ENCODE results near the gene MEF2C. TPM values are rescaled to one million over a fixed set of nuclear protein-coding genes. Genes with fewer than 3 reads are reported as not detected.
A peak's percentile ranks its signal among the peaks of the same experiment; 100 is the strongest.

MEF2C gene
- total RNA-seq, result 54.2 TPM
- long read RNA-seq, partial matches to known transcripts, result 4 of 32 reads
- long read RNA-seq, other reads (novel, unspliced or antisense), result 22 of 32 reads

DNA sequence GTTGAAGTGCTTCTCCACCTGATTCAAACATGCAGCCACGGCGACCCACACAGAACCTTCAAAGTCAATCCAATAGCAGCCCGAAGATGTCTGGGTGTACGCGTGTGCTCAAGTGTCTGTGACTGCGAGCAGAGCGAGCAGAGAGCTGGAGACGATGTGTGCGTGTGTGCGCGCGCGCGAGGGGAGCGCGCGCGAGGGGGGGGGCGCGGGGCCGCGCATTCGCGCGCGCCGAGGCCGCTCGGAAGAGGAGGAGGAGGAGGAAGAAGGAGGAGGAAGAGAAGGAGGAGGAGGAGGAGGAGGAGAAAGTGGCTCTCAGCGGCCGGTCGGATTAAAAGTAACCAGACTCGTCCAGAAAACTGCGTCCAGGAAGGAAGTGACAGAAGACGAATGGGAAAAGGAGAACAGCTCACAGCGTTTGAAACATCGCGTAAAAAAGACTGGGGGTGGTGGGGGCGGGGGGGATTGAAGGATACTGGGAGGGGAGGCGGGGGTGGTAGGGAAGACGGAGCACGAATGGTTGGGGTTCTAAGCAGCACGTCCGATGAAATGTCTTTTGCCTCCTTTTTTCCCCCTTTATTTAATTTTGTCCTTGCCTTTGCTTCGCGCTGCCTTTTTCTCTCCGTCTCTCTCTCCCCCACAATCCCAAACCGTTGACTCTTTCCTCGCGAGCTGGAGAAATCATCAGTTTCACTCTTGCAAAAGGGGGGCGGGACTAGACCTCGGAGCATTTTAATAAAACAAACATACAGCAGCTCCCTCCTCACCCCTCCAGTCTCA, at the start of gene MEF2C:
TSS of gene MEF2C (minus strand) at position 126 of the 777 bp plus-strand sequence. CDS start 59,396 bp downstream, outside the sequence.
- no peaks in the 10 kb centered on the region for H3K36me3 ChIP-seq
- no peaks in the 10 kb centered on the region for H3K9me3 ChIP-seq (replicated peaks)
- no peak for TF ChIP-seq CTCF (IDR thresholded peaks at IDR 0.05; ENCODE audit: borderline replicate concordance)
- no peaks in the 10 kb centered on the region for H3K27me3 ChIP-seq (ENCODE audit: low read depth)
- peak within 1 kb of the TSS; percentile 94 for H3K27ac ChIP-seq (replicated peaks)
- peak; percentile 74 for DNase-seq
- intact Hi-C loops (cut with micrococcal nuclease), result loop anchor here (5.0 kb wide), 1 partner anchor 56 kb away; no protein-coding TSS in a partner anchor
- H3K4me3 ChIP-seq, result peak within 1 kb of the TSS; percentile 79
- H3K4me1 ChIP-seq, result peaks cover 66% of the 10 kb centered on the region

DNA sequence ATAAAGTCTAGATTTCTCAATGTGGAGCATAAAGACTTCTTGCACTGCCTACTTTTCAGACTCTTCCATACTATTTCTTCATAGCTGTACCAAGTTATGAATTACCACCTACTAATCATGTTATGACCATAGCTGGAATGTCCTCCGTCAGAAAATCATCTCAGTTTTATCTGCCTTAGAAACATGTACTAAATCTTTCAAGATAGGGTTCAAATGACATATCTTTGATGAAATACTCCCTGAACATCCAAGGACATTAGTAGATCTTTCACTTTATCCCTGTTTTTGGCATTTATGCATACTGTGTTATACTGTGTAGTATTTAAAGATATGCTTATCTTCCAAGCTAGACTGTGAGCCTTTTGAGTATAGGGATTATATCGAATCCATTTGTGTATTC, 49.6 kb upstream of the MEF2C start:
- no peak overlapping the region for H3K27ac ChIP-seq (replicated peaks)
- intact Hi-C loops (cut with micrococcal nuclease), result no loop called here
- peaks cover 7% of the 10 kb centered on the region for H3K4me1 ChIP-seq
- H3K9me3 ChIP-seq (replicated peaks), result no peaks in the 10 kb centered on the region
- H3K36me3 ChIP-seq, result no peaks in the 10 kb centered on the region
- H3K4me3 ChIP-seq, result no peak overlapping the region
- no peak for TF ChIP-seq CTCF (IDR thresholded peaks at IDR 0.05; ENCODE audit: borderline replicate concordance)
- no peak for DNase-seq
- H3K27me3 ChIP-seq (ENCODE audit: low read depth), result no peaks in the 10 kb centered on the region

- Histone ChIP-seq H3K9me3 (replicated peaks) (no peaks in the 10 kb centered on the region), H3K4me3 (no peak overlapping the region), H3K4me1 (peaks cover 16% of the 10 kb centered on the region), H3K36me3 (no peaks in the 10 kb centered on the region), H3K27ac (replicated peaks) (no peak overlapping the region), H3K27me3 (ENCODE audit: low read depth) (no peaks in the 10 kb centered on the region)
- no peak for DNase-seq
- TF ChIP-seq CTCF (IDR thresholded peaks at IDR 0.05; ENCODE audit: borderline replicate concordance), result no peak
- intact Hi-C loops (cut with micrococcal nuclease), result no loop called here
These were observed 47.4 kb upstream of the MEF2C start for GRCh38 chr5:88930335-88930734.

DNA sequence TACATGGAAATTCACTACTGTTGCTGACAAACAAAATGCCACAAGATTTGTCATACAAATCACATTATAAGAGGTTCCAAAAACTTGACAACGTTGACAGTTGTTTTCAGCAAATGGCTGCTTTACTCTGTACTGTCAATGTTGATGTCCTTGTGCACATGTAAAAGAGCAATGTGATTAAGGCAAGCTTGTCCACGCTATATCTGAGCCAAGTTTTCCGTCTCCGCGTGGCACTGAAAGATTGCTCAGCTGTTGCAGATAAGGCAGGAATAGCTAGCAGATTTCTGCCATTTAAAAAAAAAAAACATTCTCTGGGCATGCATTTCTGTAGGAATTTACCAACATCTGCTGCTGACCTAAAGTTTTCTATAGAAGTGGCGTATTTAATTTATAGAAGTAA, 46.4 kb upstream of the MEF2C start:
- Histone ChIP-seq H3K4me3 (no peak overlapping the region), H3K36me3 (no peaks in the 10 kb centered on the region), H3K4me1 (peaks cover 16% of the 10 kb centered on the region), H3K27me3 (ENCODE audit: low read depth) (no peaks in the 10 kb centered on the region), H3K9me3 (replicated peaks) (no peaks in the 10 kb centered on the region), H3K27ac (replicated peaks) (no peak overlapping the region)
- DNase-seq, result no peak
- intact Hi-C loops (cut with micrococcal nuclease), result no loop called here
- no peak for TF ChIP-seq CTCF (IDR thresholded peaks at IDR 0.05; ENCODE audit: borderline replicate concordance)

DNA sequence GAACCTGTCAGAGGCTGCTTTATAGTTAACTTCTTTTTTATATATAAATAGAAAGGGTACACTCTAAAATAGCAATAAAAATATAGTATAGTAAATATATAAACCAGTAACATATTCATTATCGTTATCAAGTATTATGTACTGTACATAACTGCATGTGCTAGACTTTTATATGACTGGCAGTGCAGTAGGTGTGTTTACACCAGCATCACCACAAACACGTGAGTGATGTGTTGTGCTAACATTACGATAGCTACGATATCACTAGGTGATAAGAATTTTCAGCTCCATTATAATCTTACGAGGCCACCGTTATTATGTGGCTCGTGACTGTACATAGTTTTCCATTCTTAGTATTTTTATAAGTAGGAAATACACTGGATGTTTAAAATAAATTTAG, 43.8 kb upstream of the MEF2C start:
- H3K4me1 ChIP-seq, result peaks cover 16% of the 10 kb centered on the region
- no peaks in the 10 kb centered on the region for H3K9me3 ChIP-seq (replicated peaks)
- no peak overlapping the region for H3K4me3 ChIP-seq
- intact Hi-C loops (cut with micrococcal nuclease), result no loop called here
- H3K27ac ChIP-seq (replicated peaks), result no peak overlapping the region
- TF ChIP-seq CTCF (IDR thresholded peaks at IDR 0.05; ENCODE audit: borderline replicate concordance), result no peak
- no peaks in the 10 kb centered on the region for H3K27me3 ChIP-seq (ENCODE audit: low read depth)
- H3K36me3 ChIP-seq, result no peaks in the 10 kb centered on the region
- DNase-seq, result no peak
